Caki2 (cell line): Measurements from ENCODE around the gene POPDC2. TPM values are rescaled to one million over a fixed set of nuclear protein-coding genes. Genes with fewer than 3 reads are reported as not detected.
A peak's percentile ranks its signal among the peaks of the same experiment; 100 is the strongest.

Source experiments
- DNase-seq: peaks from one replicate; pipeline ENCODE4 v3.0.0-alpha.2; 2015; ENCODE audit warnings: low read depth
- in situ Hi-C: cut with HindIII; loops from 2 replicates; pipeline ENCODE4 v1.10.0; 2016; ENCODE audit warnings: low sequenced_read_pairs, low pct_unique_long_range_greater_than_20kb, mixed read lengths
- total RNA-seq: library from RNA; depleted of rRNA; stranded (reverse); fragments of >200 nt; shearing (Covaris generic); gene quantifications from 2 replicates; pipeline ENCODE4 v1.2.3, GENCODE V29; 2014; ENCODE audit warnings: low replicate concordance

POPDC2 gene
- total RNA-seq, 1 experiment from 2014 or later: not detected

DNA sequence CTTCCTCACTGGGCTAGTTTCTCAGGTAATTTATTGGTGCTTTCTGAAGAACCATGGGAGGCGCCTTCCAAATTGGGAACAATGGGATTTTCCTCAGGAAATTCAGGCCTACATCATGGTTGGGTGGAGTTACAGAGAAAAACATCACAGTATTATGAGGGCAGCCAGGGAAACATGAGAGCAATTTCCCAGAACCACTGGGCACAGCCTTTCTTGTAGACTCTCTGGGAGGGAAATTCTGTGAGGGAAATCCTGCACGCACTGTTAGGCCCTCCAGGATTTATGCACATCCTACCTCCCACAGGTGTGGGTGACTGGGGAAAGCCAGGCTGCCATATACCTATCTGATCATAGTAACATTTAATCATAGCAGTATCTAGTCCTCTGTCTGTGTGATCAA, 13.2 kb downstream of the POPDC2 start:
- DNase-seq: no peak
- in situ Hi-C loops: no loop called here

- no peak for DNase-seq
- in situ Hi-C loops: no loop called here
Measured at GRCh38 chr3:119645813-119646212, 14.6 kb downstream of the POPDC2 start.

GRCh38 chr3:119644481-119644880, 15.9 kb downstream of the POPDC2 start:
- no peak for DNase-seq
- in situ Hi-C loops: no loop called here

DNA sequence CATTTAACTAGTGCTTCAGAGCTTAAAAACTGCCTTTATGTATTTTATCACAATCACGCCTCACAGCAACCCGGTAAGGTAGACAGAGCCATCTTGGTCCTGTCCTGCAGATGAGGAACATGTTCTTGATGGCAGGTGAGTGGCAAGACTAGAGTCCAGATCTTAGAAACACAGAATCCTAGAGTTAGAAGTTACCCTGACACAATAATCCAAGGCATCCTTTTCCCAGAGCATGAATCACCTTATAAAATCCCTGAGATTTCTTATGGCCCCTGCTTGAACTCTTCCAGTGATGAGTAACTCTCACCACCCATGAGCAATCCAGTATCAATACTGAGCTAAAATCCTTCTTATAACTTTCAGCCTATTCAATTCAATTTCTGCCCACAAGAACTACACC, 16.9 kb downstream of the POPDC2 start:
- peak; percentile 25 for DNase-seq
- in situ Hi-C loops: no loop called here

GRCh38 chr3:119642746-119643473, 17.5 kb downstream of the POPDC2 start:
- no peak for DNase-seq
- in situ Hi-C loops: no loop called here

DNA sequence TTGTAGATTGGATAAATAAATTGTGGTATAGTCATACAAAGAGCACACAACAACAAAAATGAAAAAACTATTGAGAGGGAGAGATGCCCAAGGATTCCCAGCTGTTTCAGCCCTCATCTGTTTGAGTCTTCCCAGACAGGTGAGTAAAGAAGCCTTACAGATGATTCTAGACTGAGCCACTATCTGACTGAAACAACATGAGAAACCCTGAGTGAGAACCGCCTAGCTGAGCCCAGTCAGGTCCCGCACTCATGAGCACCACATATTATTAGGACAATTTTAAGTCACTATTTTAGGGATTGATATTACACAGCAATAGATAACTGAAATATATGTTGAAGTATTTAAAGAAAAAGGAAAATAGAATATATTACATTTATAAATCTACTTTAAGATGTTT, 19.0 kb downstream of the POPDC2 start:
- in situ Hi-C loops: no loop called here
- no peak for DNase-seq

- no peak for DNase-seq
- in situ Hi-C loops: no loop called here
Measured at GRCh38 chr3:119639494-119640350, 20.7 kb downstream of the POPDC2 start.

DNA sequence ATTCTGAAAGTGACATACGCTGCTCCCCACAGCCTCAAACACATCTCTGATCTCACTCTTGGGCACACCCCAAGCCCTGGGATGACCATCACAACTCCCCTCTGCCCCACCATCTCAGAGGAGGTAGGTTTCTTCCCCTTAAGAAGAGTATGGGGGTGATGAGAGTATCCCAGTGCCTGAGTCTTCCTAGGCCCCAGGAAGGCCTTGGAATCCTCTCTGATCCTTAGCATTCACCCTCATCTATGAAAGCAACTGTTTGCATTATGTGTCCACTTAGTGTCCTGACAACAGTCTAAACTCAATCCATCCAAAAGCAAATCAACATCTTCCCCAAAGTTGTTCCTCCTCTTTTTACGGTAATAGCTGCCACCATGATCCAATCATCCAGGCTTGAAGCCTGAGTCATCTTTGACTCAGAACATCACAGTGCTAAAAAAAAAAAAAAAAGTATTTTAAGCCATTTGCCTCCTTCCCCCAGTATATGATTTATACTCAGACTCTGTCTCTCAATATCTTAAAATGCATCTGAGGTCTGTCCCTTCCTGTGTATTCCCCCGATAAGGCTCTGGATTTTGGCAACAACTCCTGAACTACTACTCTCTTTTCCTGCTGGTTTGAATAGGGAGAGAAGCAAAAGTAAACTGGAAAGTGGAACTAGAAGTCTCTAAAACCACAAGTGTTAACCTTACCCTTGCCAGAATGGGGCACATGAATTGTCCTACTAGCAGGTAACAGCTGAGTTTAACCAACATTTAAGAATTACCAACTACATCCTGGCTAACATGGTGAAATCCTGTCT, 22.5 kb downstream of the POPDC2 start:
- peak; percentile 84 for DNase-seq
- in situ Hi-C loops: no loop called here

- in situ Hi-C loops: no loop called here
- DNase-seq: no peak
Measured at GRCh38 chr3:119636891-119637611, 23.3 kb downstream of the POPDC2 start.

GRCh38 chr3:119636249-119636648, 24.1 kb downstream of the POPDC2 start:
- in situ Hi-C loops: no loop called here
- no peak for DNase-seq

GRCh38 chr3:119635719-119636118, 24.7 kb downstream of the POPDC2 start:
- in situ Hi-C loops: no loop called here
- no peak for DNase-seq

DNA sequence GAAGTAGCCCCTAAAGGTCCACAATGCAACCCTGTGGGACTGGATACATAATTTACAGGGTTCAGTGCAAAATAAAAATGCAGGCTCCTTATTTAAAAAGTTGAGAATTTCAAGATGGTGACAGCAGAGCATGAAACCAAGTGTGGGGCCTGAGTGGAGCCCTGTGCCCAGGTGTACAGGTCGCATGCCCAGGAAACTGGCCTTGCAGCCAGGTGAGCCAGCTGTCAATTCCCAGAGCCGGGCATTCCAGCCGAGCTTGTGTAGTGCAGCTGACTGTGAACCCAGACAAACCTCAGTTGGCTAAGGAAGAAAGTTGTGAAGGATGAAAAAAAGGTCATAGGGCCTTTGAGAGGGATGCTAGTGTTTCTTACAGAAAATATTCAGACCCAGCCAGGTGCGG, 27.6 kb downstream of the POPDC2 start:
- in situ Hi-C loops: no loop called here
- no peak for DNase-seq

DNA sequence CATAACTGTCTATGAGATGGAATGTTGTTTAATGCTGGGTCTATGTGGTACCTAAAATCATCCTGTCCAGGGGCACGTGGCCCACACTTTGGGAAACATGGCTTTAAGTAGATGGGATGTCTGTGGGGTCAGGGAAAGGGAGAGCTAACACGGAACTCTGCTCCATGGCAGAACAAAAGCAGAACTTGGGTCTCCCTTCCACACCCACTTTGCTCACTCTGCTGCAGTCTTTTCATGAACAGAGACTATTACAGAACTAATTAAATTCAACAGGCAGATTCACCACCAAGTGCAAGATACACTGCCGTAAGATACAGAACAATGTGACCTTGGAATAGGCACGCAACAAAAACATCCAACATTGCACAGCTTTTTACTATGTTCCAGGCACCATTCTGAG, 28.2 kb downstream of the POPDC2 start:
- in situ Hi-C loops: no loop called here
- no peak for DNase-seq

DNA sequence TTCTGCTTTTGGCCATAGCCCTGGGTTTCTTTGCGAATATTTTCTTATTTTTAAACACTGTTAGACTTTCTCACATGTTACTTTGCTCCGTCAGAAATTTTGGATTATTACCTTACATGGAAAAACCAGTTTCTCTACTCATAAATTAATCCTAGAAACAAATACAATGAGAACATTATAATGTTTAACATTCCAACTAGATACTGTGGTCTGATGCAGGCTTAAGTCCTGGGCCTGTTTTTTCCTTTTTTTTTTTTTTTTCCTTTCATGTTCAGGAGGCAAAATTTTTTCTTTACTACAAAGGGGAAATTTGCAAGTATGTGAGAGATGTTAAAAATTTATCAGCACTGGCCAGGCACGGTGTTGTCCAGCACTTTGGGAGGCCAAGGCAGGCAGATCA, 28.9 kb downstream of the POPDC2 start:
- in situ Hi-C loops: no loop called here

GRCh38 chr3:119630880-119631329, 29.5 kb downstream of the POPDC2 start:
- in situ Hi-C loops: no loop called here

More for the DNA sequence above, 28.9 kb downstream of the POPDC2 start:
- DNase-seq: no peak

GRCh38 chr3:119630128-119630879, 30.1 kb downstream of the POPDC2 start:
- in situ Hi-C loops: no loop called here
- no peak for DNase-seq

More at GRCh38 chr3:119630880-119631329, 29.5 kb downstream of the POPDC2 start:
- DNase-seq: no peak

DNA sequence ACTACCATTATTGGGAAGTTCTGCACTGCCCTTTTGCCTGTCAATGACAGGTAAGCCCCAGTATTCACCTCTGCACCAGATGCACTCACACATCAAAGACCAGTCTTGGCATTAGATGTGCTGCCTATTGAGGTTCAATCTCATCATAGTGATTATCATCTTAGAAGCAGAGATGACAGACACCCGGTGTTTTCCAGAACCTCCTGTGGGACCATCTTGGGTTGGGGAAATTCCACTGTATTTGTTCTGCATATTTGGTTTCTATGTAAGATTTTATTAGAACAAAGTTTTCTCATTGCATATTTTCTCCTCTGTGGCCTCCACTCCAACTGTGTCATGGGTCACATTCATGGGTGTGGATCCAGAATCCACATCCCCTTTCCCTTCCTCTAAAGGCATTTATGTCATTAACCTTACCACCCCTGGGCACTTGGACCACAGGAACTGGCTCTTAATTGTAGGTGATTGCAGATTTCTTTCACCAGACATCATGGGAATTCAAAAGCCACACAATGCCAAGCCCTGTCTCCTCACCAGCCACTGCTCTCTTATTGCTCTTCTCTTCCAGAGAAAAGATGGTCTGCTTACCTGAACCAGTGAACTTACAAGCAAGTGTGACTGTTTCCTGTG, 31.5 kb downstream of the POPDC2 start:
- in situ Hi-C loops: no loop called here
- no peak for DNase-seq
